Thyroid gland (tissue), 4 donors: ENCODE data around the gene GPR55. TPM values are rescaled to one million over a fixed set of nuclear protein-coding genes. Genes with fewer than 3 reads are reported as not detected.

Experiments used
- total RNA-seq, 4 donors: library from RNA; depleted of rRNA; stranded (reverse); fragments of >200 nt; gene quantifications; one replicate each; pipeline ENCODE4 v1.2.3, GENCODE V29; 2016

Gene GPR55
- total RNA-seq, 4 donors from 2014 or later, result 0.11 TPM; not detected in 3

Other genes with a start within 250 kb of the GPR55 start
- gene CAB39, start 212.4 kb downstream of the GPR55 start, total RNA-seq, result 10 to 100 TPM; 70.8 to 97.6 (median 87.4) TPM
- gene ITM2C, start 60.3 kb downstream of the GPR55 start, total RNA-seq, result 10 to 100 TPM; 29.2 to 54.0 (median 45.4) TPM
- under 1 TPM in 1 of 4 donors, not detected in 3; 0.54 TPM for gene SPATA3, start 70.9 kb upstream of the GPR55 start, total RNA-seq
- under 1 TPM in 1 of 4 donors, not detected in 3; 0.50 TPM for gene C2orf72, start 112.3 kb upstream of the GPR55 start, total RNA-seq
- gene PSMD1, start 131.6 kb upstream of the GPR55 start, total RNA-seq, result 10 to 100 TPM; 60.2 to 98.7 (median 78.4) TPM
- gene HTR2B, start 199.8 kb upstream of the GPR55 start, total RNA-seq, result 10 to 100 TPM in 1 of 4 donors, 1 to 10 TPM in 3; 2.3 to 16.8 (median 4.6) TPM